K562 (cell line): Measurements from ENCODE around the gene ZDHHC5. TPM values are rescaled to one million over a fixed set of nuclear protein-coding genes. Genes with fewer than 3 reads are reported as not detected.
A peak's percentile ranks its signal among the peaks of the same experiment; 100 is the strongest.

Experiments used
- ATAC-seq: fragments of 200-7000 bp; cut with Tn5 transposase; 3 replicates; pipeline ENCODE4 v1.9.1; 2020; ENCODE audit warnings: moderate library complexity
- BruUV-seq: library from RNA; stranded (reverse); fragments of 400-500 nt; replicated peaks from 2 replicates; lab custom pipeline; 2021; lab: Mats Ljungman, UMichigan
- CTCF ChIA-PET: fragments of 300-600 bp; formaldehyde crosslinking; extraction: SDS; loops from one replicate; lab custom pipeline; 2021; ENCODE audit warnings: low intra/inter-chr PET ratio; lab: Yijun Ruan, JAX
- POLR2A ChIA-PET: fragments of 300-600, 350-650 bp; sonication (Branson Sonifier 250); formaldehyde crosslinking; extraction: SDS; loops from one replicate; lab custom pipeline; 2021; ENCODE audit warnings: antibody characterized with exemption, inconsistent platforms; lab: Yijun Ruan, JAX
- DNase-seq, 4 experiments: peaks; one replicate each; pipeline versions ENCODE4 v3.0.0 to v3.0.0-alpha.2; 2011 to 2018; ENCODE audit warnings: low spot score in 3 of 4, mixed read lengths in 3 of 4; ENCODE audit errors: extremely low read depth in 1 of 4
- FAIRE-seq: peaks from 2 replicates; lab custom pipeline; 2011; peaks lifted over from hg19 to GRCh38; lab: Jason Lieb, UNC
- H2AFZ ChIP-seq: 2 replicates; pipeline ENCODE4 v1.6.0; 2011; ENCODE audit warnings: low read depth, low read length, control low read depth, inconsistent platforms
- H3K27ac ChIP-seq: fragments of 200-600 bp; 3 replicates; pipeline ENCODE4 v1.8.0; 2011; ENCODE audit warnings: low read depth, mild to moderate bottlenecking, control low read depth, inconsistent platforms, low read length, moderate library complexity, mixed read lengths; ENCODE audit errors: extremely low read depth
- H3K27me3 ChIP-seq, 2 experiments: fragments of 300-600 bp in 1 of 2; 2 replicates in 1 of 2; 3 replicates in 1 of 2; pipeline versions ENCODE4 v1.6.0 to v1.8.0; 2011; ENCODE audit warnings: inconsistent platforms in 2 of 2, low read length in 2 of 2, mild to moderate bottlenecking in 1 of 2, mixed read lengths in 1 of 2, moderate library complexity in 1 of 2; ENCODE audit not compliant: control insufficient read depth in 2 of 2, insufficient read depth in 2 of 2
- H3K36me3 ChIP-seq: fragments of 300-600 bp; 3 replicates; pipeline ENCODE4 v1.8.0; 2011; ENCODE audit warnings: mild to moderate bottlenecking, low read length, inconsistent platforms; ENCODE audit not compliant: control insufficient read depth, insufficient read depth
- H3K4me1 ChIP-seq, 2 experiments: fragments of 200-600 bp in 1 of 2; replicated peaks in 1 of 2; 2 replicates in 1 of 2; 3 replicates in 1 of 2; pipeline versions ENCODE4 v1.5.1 to v1.8.0; 2011; ENCODE audit warnings: inconsistent platforms in 2 of 2, low read length in 2 of 2, mild to moderate bottlenecking in 1 of 2, mixed read lengths in 1 of 2, moderate library complexity in 1 of 2; ENCODE audit not compliant: control insufficient read depth in 2 of 2, insufficient read depth in 2 of 2
- H3K4me2 ChIP-seq: 2 replicates; pipeline ENCODE4 v1.6.1; 2011; ENCODE audit warnings: low read length, control low read depth, inconsistent platforms, mixed read lengths; ENCODE audit not compliant: insufficient read depth
- H3K4me3 ChIP-seq: fragments of 200-600 bp; sonication (generic), shearing (Covaris generic); 2 replicates; pipeline ENCODE4 v1.5.1; 2016; ENCODE audit warnings: control low read depth, inconsistent platforms
- H3K79me2 ChIP-seq: fragments of 200-600 bp; 3 replicates; pipeline ENCODE4 v1.8.0; 2011; ENCODE audit warnings: low read length, inconsistent platforms; ENCODE audit not compliant: control insufficient read depth, insufficient read depth
- H3K9ac ChIP-seq, 2 experiments: 2 replicates each; pipeline versions ENCODE4 v1.6.0 to v1.6.1; 2011; ENCODE audit warnings: low read depth in 2 of 2, low read length in 2 of 2, control low read depth in 1 of 2, inconsistent platforms in 1 of 2, mild to moderate bottlenecking in 1 of 2, mixed read lengths in 1 of 2; ENCODE audit not compliant: insufficient read depth in 1 of 2
- H3K9me1 ChIP-seq: one replicate; pipeline ENCODE4 v1.6.0; 2011; ENCODE audit warnings: inconsistent platforms, mild to moderate bottlenecking, low read length, moderate library complexity; ENCODE audit not compliant: control insufficient read depth, insufficient read depth
- H3K9me3 ChIP-seq: replicated peaks from 2 replicates; pipeline ENCODE4 v1.5.1; 2011; ENCODE audit warnings: low read depth, low read length, inconsistent platforms; ENCODE audit not compliant: control insufficient read depth, insufficient read depth
- H4K20me1 ChIP-seq: replicated peaks from 2 replicates; pipeline ENCODE4 v1.6.1; 2011; ENCODE audit warnings: low read length, inconsistent platforms, mixed read lengths; ENCODE audit not compliant: control insufficient read depth, insufficient read depth
- CAMTA2 ChIP-seq: fragments of 250-450 bp; sonication (Bioruptor Pico); conservative IDR thresholded peaks from 2 replicates; pipeline ENCODE4 v1.5.1; 2022
- CEBPG ChIP-seq, 3 experiments: fragments of 200-800 bp in 1 of 3; sonication (Bioruptor generic) in 1 of 3; sonication (generic) in 1 of 3; formaldehyde crosslinking in 1 of 3; IDR thresholded peaks in 2 of 3; conservative IDR thresholded peaks in 1 of 3; 2 replicates each; pipeline versions ENCODE4 v1.6.1 to v1.8.0; 2016 to 2022; ENCODE audit warnings: missing compliant biosample characterization in 2 of 3, missing genetic modification characterization in 2 of 3, mild to moderate bottlenecking in 1 of 3, missing genetic modification reagents in 1 of 3
- FOSL1 ChIP-seq: fragments of 200-800 bp; sonication (Bioruptor generic); conservative IDR thresholded peaks from 2 replicates; pipeline ENCODE4 v1.6.1; 2016; ENCODE audit warnings: missing genetic modification characterization, missing compliant biosample characterization
- FOXA1 ChIP-seq: fragments of 450-650 bp; IDR thresholded peaks from 2 replicates; pipeline ENCODE4 v1.6.1; 2016; ENCODE audit warnings: mild to moderate bottlenecking, borderline replicate concordance
- MBD2 ChIP-seq: sonication (generic); IDR thresholded peaks from 2 replicates; pipeline ENCODE4 v1.6.1; 2016; ENCODE audit warnings: low read depth, borderline replicate concordance
- NFRKB ChIP-seq: fragments of 450-650 bp; IDR thresholded peaks from 2 replicates; pipeline ENCODE4 v1.6.1; 2016; ENCODE audit warnings: low read depth
- TAL1 ChIP-seq: fragments of 450-650 bp; IDR thresholded peaks from 2 replicates; pipeline ENCODE4 v1.6.1; 2016; ENCODE audit warnings: mild to moderate bottlenecking
- TCF7L2 ChIP-seq: fragments of 150-350 bp; IDR thresholded peaks from 2 replicates; pipeline ENCODE4 v1.6.1; 2016; ENCODE audit warnings: low read depth, mild to moderate bottlenecking, low read length, moderate library complexity
- WGBS: fragments of 100-300 bp; shearing (Covaris generic); methylation state at CpG from one replicate; pipeline ENCODE4 v1.1.6; 2016; ENCODE audit warnings: low coverage, mixed read lengths; ENCODE audit not compliant: insufficient coverage; ENCODE audit errors: missing lambda C conversion rate; 5-methylcytosine and 5-hydroxymethylcytosine counted together
- in situ Hi-C: fragments of 300-500 bp; cut with MboI; formaldehyde crosslinking; loops from 4 replicates; pipeline ENCODE4 v1.15.0; 2018; ENCODE audit warnings: inconsistent platforms, mixed read lengths
- intact Hi-C: fragments of 100-400 bp; cut with micrococcal nuclease; formaldehyde crosslinking; loops from 2 replicates; pipeline ENCODE4 v1.14.2; 2022
- polyA plus RNA-seq, 8 experiments: library from polyadenylated mRNA; depleted of rRNA in 4 of 8; stranded (reverse) in 5 of 8; unstranded in 3 of 8; fragments of >200 nt; fragmentation: Nextera tagmentation in 2 of 8; fragmentation: Illumina TruSeq in 1 of 8; extraction: Ambion mirVana in 2 of 8; extraction: Trizol in 1 of 8; gene quantifications; 2 replicates each; pipeline versions ENCODE4 v1.2.1 to v1.2.3, GENCODE V29; 2011 to 2014; ENCODE audit warnings: inconsistent platforms in 1 of 8, missing spikeins in 1 of 8
- total RNA-seq, 7 experiments: library from RNA; depleted of rRNA in 6 of 7; stranded (reverse); fragments of >200 nt in 6 of 7; fragmentation: Illumina TruSeq in 2 of 7; extraction: Trizol in 2 of 7; gene quantifications; 2 replicates each; pipeline versions ENCODE4 v1.2.1 to v1.2.3, GENCODE V29; 2011 to 2021; ENCODE audit warnings: low replicate concordance in 1 of 7
- TF ChIP-seq, protein P1 (sequence below): fragments of 450-650 bp; conservative IDR thresholded peaks from 2 replicates; pipeline ENCODE4 v1.6.1; 2016; ENCODE audit warnings: missing genetic modification characterization, low read depth, mild to moderate bottlenecking, missing compliant biosample characterization, moderate library complexity
- TF ChIP-seq, protein P2 (sequence below): fragments of 200-400 bp; formaldehyde crosslinking; IDR thresholded peaks from 2 replicates; pipeline ENCODE4 v1.6.1; 2017; ENCODE audit warnings: mild to moderate bottlenecking, low read depth, low read length, moderate library complexity
- TF ChIP-seq, protein P3 (sequence below): sonication (generic); IDR thresholded peaks from 2 replicates; pipeline ENCODE4 v1.6.1; 2016
- TF ChIP-seq, protein P4 (sequence below): sonication (generic); formaldehyde crosslinking; IDR thresholded peaks from 2 replicates; pipeline ENCODE4 v1.8.0; 2022; ENCODE audit warnings: mild to moderate bottlenecking, missing genetic modification reagents, borderline replicate concordance
- TF ChIP-seq, protein P5 (sequence below): IDR thresholded peaks from 3 replicates; pipeline ENCODE4 v1.6.1; 2011; ENCODE audit warnings: borderline replicate concordance, mild to moderate bottlenecking; ENCODE audit not compliant: insufficient read length, insufficient read depth

The ZDHHC5 gene
- total and polyA plus RNA-seq, 9 of the 15 experiments (the other 6 are each of a cell fraction or from before 2014, with no cell fraction given): 3.8 to 64.2 (median 35.9) TPM

DNA sequence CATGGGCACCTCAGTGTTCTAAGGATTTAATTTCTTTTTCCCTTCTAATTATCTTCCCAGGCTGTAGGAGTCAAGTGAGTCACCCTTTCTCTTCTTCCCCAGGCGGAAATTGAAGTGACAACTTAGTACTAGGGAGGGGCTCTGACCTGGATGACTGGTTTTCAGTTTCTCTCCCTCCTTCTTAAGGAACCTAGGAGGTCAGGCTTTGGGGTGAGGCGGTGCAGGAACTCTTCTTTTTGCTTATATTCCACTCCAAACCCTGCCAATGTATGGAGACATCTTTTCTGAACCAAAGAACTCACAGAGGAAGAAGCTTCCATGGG, 12.6 kb downstream of the ZDHHC5 start:
- POLR2A ChIA-PET: interaction anchor here (1.3 to 2.0 kb wide), 2 partner anchors 11 to 22 kb away, joined by 5 to 11 read pairs; no protein-coding TSS in a partner anchor
- DNase-seq: peak in 2 of 4 experiments; percentile 52 to 62
- in situ Hi-C loops: no loop called here
- no peaks in the 10 kb centered on the region for H3K9me3 ChIP-seq
- ATAC-seq: peak; percentile 84
- peaks cover 25% of the 10 kb centered on the region for H4K20me1 ChIP-seq
- H3K9ac ChIP-seq: no peak overlapping the region
- CTCF ChIA-PET: no interaction called here
- 16% methylated on average over 2 of the region's 2 CpGs for WGBS
- peak; percentile 62 for FAIRE-seq
- H3K36me3 ChIP-seq: peaks cover 82% of the 10 kb centered on the region
- H3K4me3 ChIP-seq: no peak overlapping the region
- peaks cover 10% of the 10 kb centered on the region for H3K9me1 ChIP-seq
- peaks cover 75% of the 10 kb centered on the region for H3K79me2 ChIP-seq
- H3K4me2 ChIP-seq: no peak overlapping the region
- H2AFZ ChIP-seq: no peak overlapping the region
- no TSS peak for BruUV-seq
- peak overlapping the region; percentile 19; the same call in 1 of the 3 replicates for H3K27ac ChIP-seq
- intact Hi-C loops: no loop called here
- H3K4me1 ChIP-seq: peaks cover 3 to 25% of the 10 kb centered on the region in 2 experiments; a peak in 3 of 5 replicates
- H3K27me3 ChIP-seq: no peaks in the 10 kb centered on the region
- TF ChIP-seq, protein P1, sequence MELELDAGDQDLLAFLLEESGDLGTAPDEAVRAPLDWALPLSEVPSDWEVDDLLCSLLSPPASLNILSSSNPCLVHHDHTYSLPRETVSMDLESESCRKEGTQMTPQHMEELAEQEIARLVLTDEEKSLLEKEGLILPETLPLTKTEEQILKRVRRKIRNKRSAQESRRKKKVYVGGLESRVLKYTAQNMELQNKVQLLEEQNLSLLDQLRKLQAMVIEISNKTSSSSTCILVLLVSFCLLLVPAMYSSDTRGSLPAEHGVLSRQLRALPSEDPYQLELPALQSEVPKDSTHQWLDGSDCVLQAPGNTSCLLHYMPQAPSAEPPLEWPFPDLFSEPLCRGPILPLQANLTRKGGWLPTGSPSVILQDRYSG: no peak
- TF ChIP-seq, protein P2, sequence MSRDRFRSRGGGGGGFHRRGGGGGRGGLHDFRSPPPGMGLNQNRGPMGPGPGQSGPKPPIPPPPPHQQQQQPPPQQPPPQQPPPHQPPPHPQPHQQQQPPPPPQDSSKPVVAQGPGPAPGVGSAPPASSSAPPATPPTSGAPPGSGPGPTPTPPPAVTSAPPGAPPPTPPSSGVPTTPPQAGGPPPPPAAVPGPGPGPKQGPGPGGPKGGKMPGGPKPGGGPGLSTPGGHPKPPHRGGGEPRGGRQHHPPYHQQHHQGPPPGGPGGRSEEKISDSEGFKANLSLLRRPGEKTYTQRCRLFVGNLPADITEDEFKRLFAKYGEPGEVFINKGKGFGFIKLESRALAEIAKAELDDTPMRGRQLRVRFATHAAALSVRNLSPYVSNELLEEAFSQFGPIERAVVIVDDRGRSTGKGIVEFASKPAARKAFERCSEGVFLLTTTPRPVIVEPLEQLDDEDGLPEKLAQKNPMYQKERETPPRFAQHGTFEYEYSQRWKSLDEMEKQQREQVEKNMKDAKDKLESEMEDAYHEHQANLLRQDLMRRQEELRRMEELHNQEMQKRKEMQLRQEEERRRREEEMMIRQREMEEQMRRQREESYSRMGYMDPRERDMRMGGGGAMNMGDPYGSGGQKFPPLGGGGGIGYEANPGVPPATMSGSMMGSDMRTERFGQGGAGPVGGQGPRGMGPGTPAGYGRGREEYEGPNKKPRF: no peak
- no peak for TF ChIP-seq CEBPG (CRISPR knock-in tag; IDR thresholded peaks at IDR 0.05)
- TF ChIP-seq CEBPG (tag; conservative IDR thresholded peaks at IDR 0.05 in 1 of 2, IDR thresholded peaks at IDR 0.05 in 1 of 2): no peak
- TF ChIP-seq FOSL1 (tag): peak; percentile 56
- no peak for TF ChIP-seq TCF7L2
- TF ChIP-seq, protein P3, sequence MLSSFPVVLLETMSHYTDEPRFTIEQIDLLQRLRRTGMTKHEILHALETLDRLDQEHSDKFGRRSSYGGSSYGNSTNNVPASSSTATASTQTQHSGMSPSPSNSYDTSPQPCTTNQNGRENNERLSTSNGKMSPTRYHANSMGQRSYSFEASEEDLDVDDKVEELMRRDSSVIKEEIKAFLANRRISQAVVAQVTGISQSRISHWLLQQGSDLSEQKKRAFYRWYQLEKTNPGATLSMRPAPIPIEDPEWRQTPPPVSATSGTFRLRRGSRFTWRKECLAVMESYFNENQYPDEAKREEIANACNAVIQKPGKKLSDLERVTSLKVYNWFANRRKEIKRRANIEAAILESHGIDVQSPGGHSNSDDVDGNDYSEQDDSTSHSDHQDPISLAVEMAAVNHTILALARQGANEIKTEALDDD: peak; percentile 86
- TF ChIP-seq NFRKB: no peak
- TF ChIP-seq, protein P4, sequence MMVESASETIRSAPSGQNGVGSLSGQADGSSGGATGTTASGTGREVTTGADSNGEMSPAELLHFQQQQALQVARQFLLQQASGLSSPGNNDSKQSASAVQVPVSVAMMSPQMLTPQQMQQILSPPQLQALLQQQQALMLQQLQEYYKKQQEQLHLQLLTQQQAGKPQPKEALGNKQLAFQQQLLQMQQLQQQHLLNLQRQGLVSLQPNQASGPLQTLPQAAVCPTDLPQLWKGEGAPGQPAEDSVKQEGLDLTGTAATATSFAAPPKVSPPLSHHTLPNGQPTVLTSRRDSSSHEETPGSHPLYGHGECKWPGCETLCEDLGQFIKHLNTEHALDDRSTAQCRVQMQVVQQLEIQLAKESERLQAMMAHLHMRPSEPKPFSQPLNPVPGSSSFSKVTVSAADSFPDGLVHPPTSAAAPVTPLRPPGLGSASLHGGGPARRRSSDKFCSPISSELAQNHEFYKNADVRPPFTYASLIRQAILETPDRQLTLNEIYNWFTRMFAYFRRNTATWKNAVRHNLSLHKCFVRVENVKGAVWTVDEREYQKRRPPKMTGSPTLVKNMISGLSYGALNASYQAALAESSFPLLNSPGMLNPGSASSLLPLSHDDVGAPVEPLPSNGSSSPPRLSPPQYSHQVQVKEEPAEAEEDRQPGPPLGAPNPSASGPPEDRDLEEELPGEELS (CRISPR knock-in tag): no peak
- no peak for TF ChIP-seq CAMTA2 (CRISPR knock-in tag)
- no peak for TF ChIP-seq FOXA1
- no peak for TF ChIP-seq TAL1
- TF ChIP-seq, protein P5, sequence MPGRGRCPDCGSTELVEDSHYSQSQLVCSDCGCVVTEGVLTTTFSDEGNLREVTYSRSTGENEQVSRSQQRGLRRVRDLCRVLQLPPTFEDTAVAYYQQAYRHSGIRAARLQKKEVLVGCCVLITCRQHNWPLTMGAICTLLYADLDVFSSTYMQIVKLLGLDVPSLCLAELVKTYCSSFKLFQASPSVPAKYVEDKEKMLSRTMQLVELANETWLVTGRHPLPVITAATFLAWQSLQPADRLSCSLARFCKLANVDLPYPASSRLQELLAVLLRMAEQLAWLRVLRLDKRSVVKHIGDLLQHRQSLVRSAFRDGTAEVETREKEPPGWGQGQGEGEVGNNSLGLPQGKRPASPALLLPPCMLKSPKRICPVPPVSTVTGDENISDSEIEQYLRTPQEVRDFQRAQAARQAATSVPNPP: no peak
- no peak for TF ChIP-seq MBD2
